Measurements from ENCODE around the gene GPR137.

GPR137 gene

DNA sequence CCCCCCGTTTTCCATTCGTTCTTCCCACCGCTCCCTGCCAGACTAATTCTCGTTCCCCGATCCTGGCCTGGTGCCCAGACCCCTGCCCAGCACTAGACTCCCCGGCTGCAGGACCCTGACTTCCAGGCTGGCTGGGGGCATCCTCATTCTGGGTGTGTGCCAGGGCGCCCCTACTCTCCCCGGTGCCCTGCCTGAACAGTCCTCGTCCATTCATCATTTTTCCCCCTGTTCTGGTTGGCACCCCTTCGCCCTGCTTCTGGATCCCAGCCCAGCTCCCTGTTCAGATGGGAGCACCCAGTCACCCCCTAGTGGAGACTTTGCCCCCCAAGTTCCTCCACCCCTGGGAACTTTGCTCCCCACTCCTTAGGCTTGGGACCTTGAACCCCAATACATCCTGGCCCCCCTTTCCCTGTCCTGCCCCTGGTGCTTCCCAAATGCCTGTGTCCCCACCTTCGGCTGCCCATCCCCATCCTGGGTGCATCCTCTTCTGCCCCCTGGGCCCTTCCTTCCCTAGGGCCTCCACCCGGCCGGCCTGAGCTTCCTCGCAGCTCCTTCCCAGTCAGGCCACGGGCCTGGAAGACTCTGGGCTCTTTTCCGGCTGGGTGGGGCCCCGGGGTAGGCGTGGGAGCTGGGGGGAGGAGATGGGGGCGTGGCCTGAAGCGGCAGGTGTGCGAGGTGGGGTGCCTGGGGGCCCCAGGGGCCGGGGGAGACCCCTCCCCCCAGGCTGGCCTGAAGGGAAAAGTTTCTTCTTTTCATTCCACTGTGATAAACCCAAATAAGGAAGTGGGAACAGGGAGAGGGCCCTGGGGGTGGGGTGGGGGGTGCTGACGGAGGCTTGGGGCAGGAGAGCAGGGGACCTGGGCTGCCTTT lies 33.4 kb upstream of the GPR137 start:
- H3K79me1 ChIP-seq (ENCODE audit: low read depth, low read length) = no peaks in the 10 kb centered on the region
- no peak overlapping the region for H4K91ac ChIP-seq (ENCODE audit: low read depth, low read length, poor library complexity)
- no peak overlapping the region for H2BK120ac ChIP-seq (ENCODE audit: low read depth, low read length)
- no peak overlapping the region for H3K14ac ChIP-seq (ENCODE audit: low read length)
- H2BK12ac ChIP-seq (ENCODE audit: low read length) = no peak overlapping the region
- H3K18ac ChIP-seq (ENCODE audit: low read length) = peak overlapping the region; percentile 88
- peak overlapping the region; percentile 95 for H3K4me2 ChIP-seq (ENCODE audit: insufficient read depth, low read length, poor library complexity, severe bottlenecking)
- H3K27me3 ChIP-seq (ENCODE audit: control insufficient read depth in 3 of 3, insufficient read depth in 3 of 3, low read depth in 1 of 3, low read length in 3 of 3) = no peaks in the 10 kb centered on the region
- H3K4me1 ChIP-seq (ENCODE audit: control insufficient read depth in 2 of 2, insufficient read depth in 1 of 2, low read depth in 1 of 2, low read length in 2 of 2) = peaks cover 16 to 35% of the 10 kb centered on the region in 2 donors
- H3K36me3 ChIP-seq (replicated peaks in 1 of 2; ENCODE audit: control insufficient read depth in 2 of 2, insufficient read depth in 2 of 2, low read length in 2 of 2) = peaks cover 7 to 29% of the 10 kb centered on the region in 2 donors
- no peak for DNase-seq (ENCODE audit: low spot score)
- H3K9me3 ChIP-seq (replicated peaks in 1 of 2; ENCODE audit: control insufficient read depth in 2 of 2, insufficient read depth in 1 of 2, low read depth in 1 of 2, low read length in 2 of 2) = no peaks in the 10 kb centered on the region
- WGBS, 2 donors (ENCODE audit: extremely low coverage in 2 of 2, insufficient read length in 2 of 2, insufficient replicate concordance in 1 of 2) = no CpG with 5 or more reads among the region's 23 CpGs
- no peak overlapping the region for H3K27ac ChIP-seq (replicated peaks; ENCODE audit: low read length)
- peak overlapping the region; percentile 47 for H3K4ac ChIP-seq (ENCODE audit: low read length)
- peak overlapping the region; percentile 70 for H2BK15ac ChIP-seq (ENCODE audit: low read length)
- H3K4me3 ChIP-seq (ENCODE audit: low read length in 2 of 2) = peak overlapping the region; percentile 70 to 89
- H2AK5ac ChIP-seq (ENCODE audit: low read depth, low read length) = peak overlapping the region; percentile 91
- H2AFZ ChIP-seq (ENCODE audit: low read length) = peak overlapping the region; percentile 97
- peak overlapping the region; percentile 80 for H3K9ac ChIP-seq (ENCODE audit: low read depth, low read length, poor library complexity)
- H3K23ac ChIP-seq (ENCODE audit: low read depth, low read length, poor library complexity) = peak overlapping the region; percentile 56
- no peak overlapping the region for H4K8ac ChIP-seq (ENCODE audit: low read depth, low read length)
- H2BK5ac ChIP-seq (ENCODE audit: low read length) = no peak overlapping the region

DNA sequence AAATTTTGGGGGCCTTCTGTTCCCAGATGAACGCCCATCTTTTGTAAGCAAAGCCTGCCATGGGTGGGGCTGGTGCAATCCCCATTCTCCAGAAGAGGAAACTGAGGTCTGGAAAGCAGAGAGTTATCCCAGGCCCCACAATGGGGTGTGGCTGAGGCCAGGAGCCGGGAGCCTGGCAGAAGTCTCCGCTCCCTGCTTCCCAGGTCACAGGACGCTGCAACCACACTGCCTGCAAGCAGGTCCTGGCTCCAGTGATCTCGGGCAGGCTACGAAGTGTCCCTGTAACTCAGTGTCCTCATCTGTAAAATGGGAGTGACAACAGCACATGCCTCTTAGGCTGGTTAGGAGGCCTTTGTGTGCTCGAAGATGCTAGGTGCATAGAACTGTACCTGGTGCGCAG lies 32.6 kb upstream of the GPR137 start:
- Histone ChIP-seq H2BK12ac (ENCODE audit: low read length) (no peak overlapping the region), H2BK15ac (ENCODE audit: low read length) (no peak overlapping the region), H2AK5ac (ENCODE audit: low read depth, low read length) (peak overlapping the region; percentile 69), H3K27ac (replicated peaks; ENCODE audit: low read length) (no peak overlapping the region), H3K4me3 (ENCODE audit: low read length in 2 of 2) (peak overlapping the region in 1 of 2 donors; percentile 70), H3K9me3 (replicated peaks in 1 of 2; ENCODE audit: control insufficient read depth in 2 of 2, insufficient read depth in 1 of 2, low read depth in 1 of 2, low read length in 2 of 2) (no peaks in the 10 kb centered on the region), H3K9ac (ENCODE audit: low read depth, low read length, poor library complexity) (peak overlapping the region; percentile 51), H4K8ac (ENCODE audit: low read depth, low read length) (no peak overlapping the region), H2AFZ (ENCODE audit: low read length) (no peak overlapping the region), H3K23ac (ENCODE audit: low read depth, low read length, poor library complexity) (no peak overlapping the region), H3K18ac (ENCODE audit: low read length) (no peak overlapping the region), H3K79me1 (ENCODE audit: low read depth, low read length) (no peaks in the 10 kb centered on the region), H3K27me3 (ENCODE audit: control insufficient read depth in 3 of 3, insufficient read depth in 3 of 3, low read depth in 1 of 3, low read length in 3 of 3) (no peaks in the 10 kb centered on the region), H3K36me3 (replicated peaks in 1 of 2; ENCODE audit: control insufficient read depth in 2 of 2, insufficient read depth in 2 of 2, low read length in 2 of 2) (peaks cover 8 to 35% of the 10 kb centered on the region in 2 donors), H3K4me2 (ENCODE audit: insufficient read depth, low read length, poor library complexity, severe bottlenecking) (no peak overlapping the region), H3K4ac (ENCODE audit: low read length) (no peak overlapping the region), H4K91ac (ENCODE audit: low read depth, low read length, poor library complexity) (no peak overlapping the region), H2BK5ac (ENCODE audit: low read length) (no peak overlapping the region), H3K4me1 (ENCODE audit: control insufficient read depth in 2 of 2, insufficient read depth in 1 of 2, low read depth in 1 of 2, low read length in 2 of 2) (peaks cover 14 to 32% of the 10 kb centered on the region in 2 donors), H3K14ac (ENCODE audit: low read length) (no peak overlapping the region), H2BK120ac (ENCODE audit: low read depth, low read length) (no peak overlapping the region)
- DNase-seq (ENCODE audit: low spot score) = no peak
- WGBS, 2 donors (ENCODE audit: extremely low coverage in 2 of 2, insufficient read length in 2 of 2, insufficient replicate concordance in 1 of 2) = no CpG with 5 or more reads among the region's 8 CpGs

- Histone ChIP-seq H3K9ac (ENCODE audit: low read depth, low read length, poor library complexity) (no peak overlapping the region), H3K23ac (ENCODE audit: low read depth, low read length, poor library complexity) (no peak overlapping the region), H3K79me1 (ENCODE audit: low read depth, low read length) (no peaks in the 10 kb centered on the region), H3K4me1 (ENCODE audit: control insufficient read depth in 2 of 2, insufficient read depth in 1 of 2, low read depth in 1 of 2, low read length in 2 of 2) (peaks cover 14 to 29% of the 10 kb centered on the region in 2 donors), H2AFZ (ENCODE audit: low read length) (no peak overlapping the region), H4K8ac (ENCODE audit: low read depth, low read length) (no peak overlapping the region), H3K14ac (ENCODE audit: low read length) (no peak overlapping the region), H3K4me2 (ENCODE audit: insufficient read depth, low read length, poor library complexity, severe bottlenecking) (no peak overlapping the region), H2BK12ac (ENCODE audit: low read length) (no peak overlapping the region), H3K9me3 (replicated peaks in 1 of 2; ENCODE audit: control insufficient read depth in 2 of 2, insufficient read depth in 1 of 2, low read depth in 1 of 2, low read length in 2 of 2) (no peaks in the 10 kb centered on the region), H2BK15ac (ENCODE audit: low read length) (no peak overlapping the region), H3K27ac (replicated peaks; ENCODE audit: low read length) (no peak overlapping the region), H4K91ac (ENCODE audit: low read depth, low read length, poor library complexity) (no peak overlapping the region), H3K18ac (ENCODE audit: low read length) (no peak overlapping the region), H3K4ac (ENCODE audit: low read length) (no peak overlapping the region), H3K36me3 (replicated peaks in 1 of 2; ENCODE audit: control insufficient read depth in 2 of 2, insufficient read depth in 2 of 2, low read length in 2 of 2) (peaks cover 12 to 39% of the 10 kb centered on the region in 2 donors), H2AK5ac (ENCODE audit: low read depth, low read length) (no peak overlapping the region), H2BK120ac (ENCODE audit: low read depth, low read length) (no peak overlapping the region), H3K4me3 (ENCODE audit: low read length in 2 of 2) (no peak overlapping the region), H3K27me3 (ENCODE audit: control insufficient read depth in 3 of 3, insufficient read depth in 3 of 3, low read depth in 1 of 3, low read length in 3 of 3) (no peaks in the 10 kb centered on the region), H2BK5ac (ENCODE audit: low read length) (no peak overlapping the region)
- no CpG with 5 or more reads among the region's 5 CpGs for WGBS, 2 donors (ENCODE audit: extremely low coverage in 2 of 2, insufficient read length in 2 of 2, insufficient replicate concordance in 1 of 2)
- no peak for DNase-seq (ENCODE audit: low spot score)
Measured at GRCh38 chr11:64253481-64253880, 32.2 kb upstream of the GPR137 start.

GRCh38 chr11:64254326-64254725 lies 31.3 kb upstream of the GPR137 start:
- H2BK12ac ChIP-seq (ENCODE audit: low read length) = no peak overlapping the region
- H4K8ac ChIP-seq (ENCODE audit: low read depth, low read length) = no peak overlapping the region
- no peaks in the 10 kb centered on the region for H3K79me1 ChIP-seq (ENCODE audit: low read depth, low read length)
- no peak for DNase-seq (ENCODE audit: low spot score)
- H3K9me3 ChIP-seq (replicated peaks in 1 of 2; ENCODE audit: control insufficient read depth in 2 of 2, insufficient read depth in 1 of 2, low read depth in 1 of 2, low read length in 2 of 2) = no peaks in the 10 kb centered on the region
- no peak overlapping the region for H2BK120ac ChIP-seq (ENCODE audit: low read depth, low read length)
- H3K4me1 ChIP-seq (ENCODE audit: control insufficient read depth in 2 of 2, insufficient read depth in 1 of 2, low read depth in 1 of 2, low read length in 2 of 2) = peaks cover 12 to 20% of the 10 kb centered on the region in 2 donors
- no peaks in the 10 kb centered on the region for H3K27me3 ChIP-seq (ENCODE audit: control insufficient read depth in 3 of 3, insufficient read depth in 3 of 3, low read depth in 1 of 3, low read length in 3 of 3)
- no CpG with 5 or more reads among the region's 7 CpGs for WGBS, 2 donors (ENCODE audit: extremely low coverage in 2 of 2, insufficient read length in 2 of 2, insufficient replicate concordance in 1 of 2)
- H2AFZ ChIP-seq (ENCODE audit: low read length) = no peak overlapping the region
- no peak overlapping the region for H3K9ac ChIP-seq (ENCODE audit: low read depth, low read length, poor library complexity)
- no peak overlapping the region for H4K91ac ChIP-seq (ENCODE audit: low read depth, low read length, poor library complexity)
- no peak overlapping the region for H3K27ac ChIP-seq (replicated peaks; ENCODE audit: low read length)
- no peak overlapping the region for H3K4me2 ChIP-seq (ENCODE audit: insufficient read depth, low read length, poor library complexity, severe bottlenecking)
- H3K4me3 ChIP-seq (ENCODE audit: low read length in 2 of 2) = no peak overlapping the region
- no peak overlapping the region for H2AK5ac ChIP-seq (ENCODE audit: low read depth, low read length)
- peaks cover 19 to 48% of the 10 kb centered on the region in 2 donors for H3K36me3 ChIP-seq (replicated peaks in 1 of 2; ENCODE audit: control insufficient read depth in 2 of 2, insufficient read depth in 2 of 2, low read length in 2 of 2)
- H3K18ac ChIP-seq (ENCODE audit: low read length) = no peak overlapping the region
- no peak overlapping the region for H2BK5ac ChIP-seq (ENCODE audit: low read length)
- H3K4ac ChIP-seq (ENCODE audit: low read length) = no peak overlapping the region
- no peak overlapping the region for H3K14ac ChIP-seq (ENCODE audit: low read length)
- H2BK15ac ChIP-seq (ENCODE audit: low read length) = no peak overlapping the region
- no peak overlapping the region for H3K23ac ChIP-seq (ENCODE audit: low read depth, low read length, poor library complexity)

Data from neuronal stem cell (in vitro differentiated cells).